ENCODE measurements around the gene EP400.
"Not testable (repeated sequence)": the region's sequence is repeated elsewhere in the genome, so short reads cannot be mapped to it uniquely, and the experiment has no call there.

DNA sequence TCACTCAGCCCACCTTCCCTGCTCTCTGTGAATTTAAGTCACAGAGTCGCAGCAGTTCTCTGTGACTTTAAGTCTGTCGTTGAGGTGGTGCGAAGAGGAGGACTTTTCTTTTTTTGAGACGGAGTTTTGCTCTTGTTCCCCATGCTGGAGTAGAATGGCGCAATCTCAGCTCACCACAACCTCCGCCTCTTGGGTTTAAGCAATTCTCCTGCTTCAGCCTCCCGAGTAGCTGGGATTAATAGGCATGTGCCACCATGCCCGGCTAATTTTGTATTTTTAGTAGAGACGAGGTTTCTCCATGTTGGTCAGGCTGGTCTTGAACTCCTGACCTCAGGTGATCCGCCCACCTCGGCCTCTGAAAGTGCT lies 35.8 kb downstream of the EP400 start:
- not testable (repeated sequence) for TF ChIP-seq POLR2A (IDR thresholded peaks at IDR 0.05)
- TF ChIP-seq, protein P1, sequence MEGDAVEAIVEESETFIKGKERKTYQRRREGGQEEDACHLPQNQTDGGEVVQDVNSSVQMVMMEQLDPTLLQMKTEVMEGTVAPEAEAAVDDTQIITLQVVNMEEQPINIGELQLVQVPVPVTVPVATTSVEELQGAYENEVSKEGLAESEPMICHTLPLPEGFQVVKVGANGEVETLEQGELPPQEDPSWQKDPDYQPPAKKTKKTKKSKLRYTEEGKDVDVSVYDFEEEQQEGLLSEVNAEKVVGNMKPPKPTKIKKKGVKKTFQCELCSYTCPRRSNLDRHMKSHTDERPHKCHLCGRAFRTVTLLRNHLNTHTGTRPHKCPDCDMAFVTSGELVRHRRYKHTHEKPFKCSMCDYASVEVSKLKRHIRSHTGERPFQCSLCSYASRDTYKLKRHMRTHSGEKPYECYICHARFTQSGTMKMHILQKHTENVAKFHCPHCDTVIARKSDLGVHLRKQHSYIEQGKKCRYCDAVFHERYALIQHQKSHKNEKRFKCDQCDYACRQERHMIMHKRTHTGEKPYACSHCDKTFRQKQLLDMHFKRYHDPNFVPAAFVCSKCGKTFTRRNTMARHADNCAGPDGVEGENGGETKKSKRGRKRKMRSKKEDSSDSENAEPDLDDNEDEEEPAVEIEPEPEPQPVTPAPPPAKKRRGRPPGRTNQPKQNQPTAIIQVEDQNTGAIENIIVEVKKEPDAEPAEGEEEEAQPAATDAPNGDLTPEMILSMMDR (IDR thresholded peaks at IDR 0.05), result not testable (repeated sequence)

All from adrenal gland (tissue), 5 donors.